DOHH2 (cell line): ENCODE results near the gene CCN6.

ENCODE experiments used
- CTCF ChIP-seq: fragments of 200-600 bp; sonication (generic); IDR thresholded peaks from one replicate; pipeline ENCODE4 v1.5.1; 2014; ENCODE audit warnings: antibody characterized with exemption, mild to moderate bottlenecking, low read depth, low read length; ENCODE audit not compliant: poor library complexity, severe bottlenecking
- EZH2phosphoT487 ChIP-seq: fragments of 200-600 bp; sonication (generic); IDR thresholded peaks from 2 replicates; pipeline ENCODE4 v1.6.1; 2017; ENCODE audit warnings: borderline replicate concordance, mild to moderate bottlenecking, antibody characterized with exemption, low read length, moderate library complexity, mixed read lengths

GRCh38 chr6:112113431-112113830 lies 59.5 kb downstream of the CCN6 start:
- TF ChIP-seq CTCF (no peak), EZH2phosphoT487 (no peak)
